ENCODE measurements around the gene COPB2. TPM values are rescaled to one million over a fixed set of nuclear protein-coding genes. Genes with fewer than 3 reads are reported as not detected.

Gene COPB2
- total RNA-seq, result 100 to 1,000 TPM in 4 of 6 donors, 10 to 100 TPM in 2; 62.7 to 114 (median 102) TPM
- polyA plus RNA-seq, result 10 to 100 TPM; 26.9 to 63.3 TPM

- H3K27me3 ChIP-seq, result no peaks in the 10 kb centered on the region
- H3K27ac ChIP-seq, result peak within 1 kb of the TSS; percentile 86 to 99 (median 96)
- H3K36me3 ChIP-seq, result no peaks in the 10 kb centered on the region
- intact Hi-C loops (cut with DNase I), result no loop called here
- no peaks in the 10 kb centered on the region for H3K9me3 ChIP-seq
- peaks cover 10 to 29% (median 28%) of the 10 kb centered on the region in 3 donors for H3K4me1 ChIP-seq
- peak; percentile 99 to 100 (median 100) for DNase-seq
- peak; percentile 93 to 97 (median 94) for ATAC-seq
- FAIRE-seq, result peak; percentile 82
- TF ChIP-seq CTCF (IDR thresholded peaks at IDR 0.05), result no peak
- WGBS, 2 donors, result 0% methylated on average over 52 of the region's 52 CpGs
- H3K4me3 ChIP-seq, result peak within 1 kb of the TSS; percentile 66 to 99 (median 80)
These were observed at the start of gene COPB2 for GRCh38 chr3:139389552-139390368. Gene COPB2 (minus strand): TSS chr3:139389647. CDS start chr3:139389550, 97 bp downstream.

GRCh38 chr3:139434764-139435307 lies 45.4 kb upstream of the COPB2 start:
- no peak for TF ChIP-seq CTCF (IDR thresholded peaks at IDR 0.05)
- intact Hi-C loops (cut with DNase I), result no loop called here
- ATAC-seq (peak in 2 of 4 donors; percentile 65 to 77), DNase-seq (no peak), FAIRE-seq (no peak)
- Histone ChIP-seq H3K36me3 (no peaks in the 10 kb centered on the region), H3K27me3 (no peaks in the 10 kb centered on the region), H3K4me1 (no peaks in the 10 kb centered on the region), H3K27ac (no peak overlapping the region), H3K9me3 (no peaks in the 10 kb centered on the region), H3K4me3 (no peak overlapping the region)
- WGBS, 2 donors, result 91 to 98% methylated on average over 6 of the region's 6 CpGs

- WGBS, 2 donors, result 96 to 100% methylated on average over 1 of the region's 1 CpG
- FAIRE-seq (no peak), ATAC-seq (no peak), DNase-seq (no peak)
- Histone ChIP-seq H3K27ac (no peak overlapping the region), H3K9me3 (no peaks in the 10 kb centered on the region), H3K4me1 (no peaks in the 10 kb centered on the region), H3K36me3 (no peaks in the 10 kb centered on the region), H3K27me3 (no peaks in the 10 kb centered on the region), H3K4me3 (no peak overlapping the region)
- intact Hi-C loops (cut with DNase I), result no loop called here
- no peak for TF ChIP-seq CTCF (IDR thresholded peaks at IDR 0.05)
These were observed 44.8 kb upstream of the COPB2 start for GRCh38 chr3:139434228-139434627.

- H3K4me3 ChIP-seq, result no peak overlapping the region
- 100% methylated on average over 1 of the region's 1 CpG for WGBS, 2 donors
- H3K4me1 ChIP-seq, result no peaks in the 10 kb centered on the region
- no peak for FAIRE-seq
- no peak for DNase-seq
- ATAC-seq, result no peak
- intact Hi-C loops (cut with DNase I), result no loop called here
- no peaks in the 10 kb centered on the region for H3K9me3 ChIP-seq
- H3K36me3 ChIP-seq, result no peaks in the 10 kb centered on the region
- H3K27me3 ChIP-seq, result no peaks in the 10 kb centered on the region
- TF ChIP-seq CTCF (IDR thresholded peaks at IDR 0.05), result no peak
- no peak overlapping the region for H3K27ac ChIP-seq
These were observed 43.6 kb upstream of the COPB2 start for GRCh38 chr3:139433089-139433488.

GRCh38 chr3:139430493-139430892 lies 41.0 kb upstream of the COPB2 start:
- TF ChIP-seq CTCF (IDR thresholded peaks at IDR 0.05), result no peak
- no peak for ATAC-seq
- DNase-seq, result no peak
- Histone ChIP-seq H3K4me1 (peaks cover 9 to 12% (median 11%) of the 10 kb centered on the region in 3 donors), H3K36me3 (no peaks in the 10 kb centered on the region), H3K4me3 (no peak overlapping the region), H3K27me3 (no peaks in the 10 kb centered on the region), H3K9me3 (no peaks in the 10 kb centered on the region), H3K27ac (no peak overlapping the region)
- intact Hi-C loops (cut with DNase I), result no loop called here
- no peak for FAIRE-seq

All from pancreas (tissue), 10 donors.